K562 (cell line): ENCODE measurements around the gene USP20. TPM values are rescaled to one million over a fixed set of nuclear protein-coding genes. Genes with fewer than 3 reads are reported as not detected.
A peak's percentile ranks its signal among the peaks of the same experiment; 100 is the strongest.

Experiments used
- BRCA1 ChIP-seq, 2 experiments: fragments of 450-650 bp in 1 of 2; sonication (generic) in 1 of 2; formaldehyde crosslinking in 1 of 2; IDR thresholded peaks; 2 replicates each; pipeline versions ENCODE4 v1.5.0 to v1.6.1; 2017 to 2020; ENCODE audit warnings: mild to moderate bottlenecking in 1 of 2, missing genetic modification reagents in 1 of 2
- ELF2 ChIP-seq: fragments of 250-450 bp; sonication (Bioruptor Pico); IDR thresholded peaks from 2 replicates; pipeline ENCODE4 v1.5.0; 2021; ENCODE audit warnings: mild to moderate bottlenecking
- EP300 ChIP-seq: IDR thresholded peaks from 2 replicates; pipeline ENCODE4 v1.6.1; 2012; ENCODE audit warnings: low read length, improper control_type of control experiment
- FOSL1 ChIP-seq: fragments of 200-800 bp; sonication (Bioruptor generic); conservative IDR thresholded peaks from 2 replicates; pipeline ENCODE4 v1.6.1; 2016; ENCODE audit warnings: missing genetic modification characterization, missing compliant biosample characterization
- GABPB1 ChIP-seq: sonication (generic); formaldehyde crosslinking; IDR thresholded peaks from 2 replicates; pipeline ENCODE4 v1.8.0; 2022; ENCODE audit warnings: mild to moderate bottlenecking, missing genetic modification reagents
- GABPB2 ChIP-seq: fragments of 250-450 bp; sonication (Bioruptor Pico); conservative IDR thresholded peaks from 2 replicates; pipeline ENCODE4 v1.5.1; 2021; ENCODE audit warnings: mild to moderate bottlenecking
- MECOM ChIP-seq: fragments of 250-450 bp; sonication (Bioruptor Pico); IDR thresholded peaks from 2 replicates; pipeline ENCODE4 v1.8.0; 2022; ENCODE audit warnings: inconsistent platforms
- MTA2 ChIP-seq: fragments of 450-650 bp; IDR thresholded peaks from 2 replicates; pipeline ENCODE4 v1.6.1; 2016; ENCODE audit warnings: low read depth
- PCBP2 ChIP-seq: fragments of 200-400 bp; formaldehyde crosslinking; IDR thresholded peaks from 2 replicates; pipeline ENCODE4 v1.6.1; 2018; ENCODE audit warnings: low read length, low read depth, mild to moderate bottlenecking, moderate library complexity; ENCODE audit not compliant: poor library complexity, severe bottlenecking
- PHF21A ChIP-seq: fragments of 450-650 bp; IDR thresholded peaks from 2 replicates; pipeline ENCODE4 v1.6.1; 2017; ENCODE audit warnings: low read depth, borderline replicate concordance
- SNIP1 ChIP-seq: fragments of 450-650 bp; IDR thresholded peaks from 2 replicates; pipeline ENCODE4 v1.7.1; 2017; ENCODE audit warnings: low read depth, mild to moderate bottlenecking
- TOE1 ChIP-seq, 2 experiments: fragments of 450-650 bp in 1 of 2; sonication (generic) in 1 of 2; formaldehyde crosslinking in 1 of 2; IDR thresholded peaks; 2 replicates each; pipeline versions ENCODE4 v1.7.1 to v1.8.0; 2016 to 2022; ENCODE audit warnings: borderline replicate concordance in 2 of 2, mild to moderate bottlenecking in 2 of 2, antibody characterized with exemption in 1 of 2, inconsistent platforms in 1 of 2, low read depth in 1 of 2, missing genetic modification reagents in 1 of 2, moderate library complexity in 1 of 2
- TRIM24 ChIP-seq, 2 experiments: fragments of 450-650 bp; IDR thresholded peaks; 2 replicates each; pipeline ENCODE4 v1.6.1; 2016
- ZKSCAN1 ChIP-seq: fragments of 150-350 bp; IDR thresholded peaks from 2 replicates; pipeline ENCODE4 v1.6.1; 2016; ENCODE audit warnings: low read depth, low read length
- ZNF133 ChIP-seq: fragments of 250-450 bp; sonication (Bioruptor Pico); IDR thresholded peaks from 2 replicates; pipeline ENCODE4 v1.4.0; 2020; ENCODE audit warnings: mild to moderate bottlenecking
- ZNF134 ChIP-seq: fragments of 250-450 bp; sonication (Bioruptor Pico); conservative IDR thresholded peaks from 2 replicates; pipeline ENCODE4 v1.4.0; 2020
- ZNF174 ChIP-seq: fragments of 250-450 bp; sonication (Bioruptor Pico); IDR thresholded peaks from 2 replicates; pipeline ENCODE4 v1.4.0; 2020; ENCODE audit warnings: mild to moderate bottlenecking
- ZNF583 ChIP-seq: fragments of 250-450 bp; sonication (Bioruptor Pico); IDR thresholded peaks from 2 replicates; pipeline ENCODE4 v1.4.0; 2020
- polyA plus RNA-seq, 8 experiments: library from polyadenylated mRNA; depleted of rRNA in 4 of 8; stranded (reverse) in 5 of 8; unstranded in 3 of 8; fragments of >200 nt; fragmentation: Nextera tagmentation in 2 of 8; fragmentation: Illumina TruSeq in 1 of 8; extraction: Ambion mirVana in 2 of 8; extraction: Trizol in 1 of 8; gene quantifications; 2 replicates each; pipeline versions ENCODE4 v1.2.1 to v1.2.3, GENCODE V29; 2011 to 2014; ENCODE audit warnings: inconsistent platforms in 1 of 8, missing spikeins in 1 of 8
- total RNA-seq, 7 experiments: library from RNA; depleted of rRNA in 6 of 7; stranded (reverse); fragments of >200 nt in 6 of 7; fragmentation: Illumina TruSeq in 2 of 7; extraction: Trizol in 2 of 7; gene quantifications; 2 replicates each; pipeline versions ENCODE4 v1.2.1 to v1.2.3, GENCODE V29; 2011 to 2021; ENCODE audit warnings: low replicate concordance in 1 of 7
- TF ChIP-seq, protein P1 (sequence below): sonication (generic); IDR thresholded peaks from 2 replicates; pipeline ENCODE4 v1.6.1; 2016
- TF ChIP-seq, protein P2 (sequence below): fragments of 250-450 bp; sonication (Bioruptor Pico); IDR thresholded peaks from 2 replicates; pipeline ENCODE4 v1.5.0; 2021; ENCODE audit warnings: mild to moderate bottlenecking, moderate library complexity
- TF ChIP-seq, protein P3 (sequence below): sonication (generic); formaldehyde crosslinking; IDR thresholded peaks from 2 replicates; pipeline ENCODE4 v1.8.1; 2022; ENCODE audit warnings: missing genetic modification reagents
- TF ChIP-seq, protein P4 (sequence below): sonication (generic); formaldehyde crosslinking; IDR thresholded peaks from 2 replicates; pipeline ENCODE4 v1.4.0; 2020; ENCODE audit warnings: mild to moderate bottlenecking, missing genetic modification reagents

USP20 gene
- total and polyA plus RNA-seq, 9 of the 15 experiments (the other 6 are each of a cell fraction or from before 2014, with no cell fraction given) = 1.9 to 136 (median 49.1) TPM

DNA sequence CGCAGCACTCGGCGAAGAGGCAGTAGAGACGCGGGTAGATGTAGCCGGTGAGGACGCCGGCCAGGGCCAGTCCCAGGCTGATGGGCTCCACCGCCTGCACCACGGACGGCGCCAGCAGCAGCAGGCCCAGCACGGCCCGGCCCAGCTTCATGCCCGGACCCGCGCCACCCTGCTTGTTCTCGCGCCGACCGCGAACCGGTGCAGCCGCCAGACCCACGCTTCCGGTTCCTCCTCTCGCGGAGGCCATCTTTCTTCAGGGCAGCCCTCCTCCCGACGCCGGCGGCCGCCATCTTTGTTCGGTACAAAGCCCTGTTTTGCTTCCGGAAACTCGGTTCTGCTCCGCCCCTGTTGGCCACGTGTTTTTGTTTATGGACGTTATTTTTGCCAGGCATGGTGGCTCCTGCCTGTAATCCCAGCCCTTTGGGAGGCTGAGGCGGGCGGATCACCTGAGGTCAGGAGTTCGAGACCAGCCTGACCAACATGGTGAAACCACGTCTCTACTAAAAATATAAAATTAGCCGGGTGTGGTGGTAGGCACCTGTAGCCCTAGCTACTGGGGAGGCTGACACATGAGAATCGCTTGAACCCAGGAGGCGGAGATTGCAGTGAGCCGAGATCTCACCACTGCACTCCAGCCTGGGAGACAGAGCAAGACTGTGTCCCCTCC, 11.2 kb upstream of the USP20 start, which contains the start of gene TOR1A (continued):
- no peak for TF ChIP-seq ZNF133 (CRISPR knock-in tag)
- TF ChIP-seq TRIM24 (IDR thresholded peaks at IDR 0.05) = peak in 1 of 2 experiments; percentile 44; a peak in 2 of 4 replicates
- peak; percentile 98 for TF ChIP-seq GABPB1 (CRISPR knock-in tag)
- TF ChIP-seq MTA2 = no peak
- peak; percentile 98 for TF ChIP-seq ELF2 (CRISPR knock-in tag)
- TF ChIP-seq SNIP1 = no peak
- TF ChIP-seq ZNF583 = peak; percentile 93; the same call in 1 of the 2 replicates
- TF ChIP-seq ZNF174 (CRISPR knock-in tag) = no peak
- no peak; the same call in 1 of the 2 replicates for TF ChIP-seq FOSL1 (tag)
- no peak for TF ChIP-seq PCBP2
- no peak; the same call in 1 of the 2 replicates for TF ChIP-seq ZNF134 (CRISPR knock-in tag)
- no peak for TF ChIP-seq MECOM (CRISPR knock-in tag)
- TF ChIP-seq PHF21A = no peak
- TF ChIP-seq, protein P1, sequence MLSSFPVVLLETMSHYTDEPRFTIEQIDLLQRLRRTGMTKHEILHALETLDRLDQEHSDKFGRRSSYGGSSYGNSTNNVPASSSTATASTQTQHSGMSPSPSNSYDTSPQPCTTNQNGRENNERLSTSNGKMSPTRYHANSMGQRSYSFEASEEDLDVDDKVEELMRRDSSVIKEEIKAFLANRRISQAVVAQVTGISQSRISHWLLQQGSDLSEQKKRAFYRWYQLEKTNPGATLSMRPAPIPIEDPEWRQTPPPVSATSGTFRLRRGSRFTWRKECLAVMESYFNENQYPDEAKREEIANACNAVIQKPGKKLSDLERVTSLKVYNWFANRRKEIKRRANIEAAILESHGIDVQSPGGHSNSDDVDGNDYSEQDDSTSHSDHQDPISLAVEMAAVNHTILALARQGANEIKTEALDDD = no peak
- 0 out of 2 replicates have a peak, but pooled peaks have one; percentile 49 for TF ChIP-seq ZKSCAN1
- peak; percentile 85 for TF ChIP-seq TOE1 (IDR thresholded peaks at IDR 0.05; ENCODE audit: borderline replicate concordance)
- peak; percentile 83 for TF ChIP-seq TOE1 (CRISPR knock-in tag; IDR thresholded peaks at IDR 0.05; ENCODE audit: borderline replicate concordance, low read depth)
- TF ChIP-seq, protein P2, sequence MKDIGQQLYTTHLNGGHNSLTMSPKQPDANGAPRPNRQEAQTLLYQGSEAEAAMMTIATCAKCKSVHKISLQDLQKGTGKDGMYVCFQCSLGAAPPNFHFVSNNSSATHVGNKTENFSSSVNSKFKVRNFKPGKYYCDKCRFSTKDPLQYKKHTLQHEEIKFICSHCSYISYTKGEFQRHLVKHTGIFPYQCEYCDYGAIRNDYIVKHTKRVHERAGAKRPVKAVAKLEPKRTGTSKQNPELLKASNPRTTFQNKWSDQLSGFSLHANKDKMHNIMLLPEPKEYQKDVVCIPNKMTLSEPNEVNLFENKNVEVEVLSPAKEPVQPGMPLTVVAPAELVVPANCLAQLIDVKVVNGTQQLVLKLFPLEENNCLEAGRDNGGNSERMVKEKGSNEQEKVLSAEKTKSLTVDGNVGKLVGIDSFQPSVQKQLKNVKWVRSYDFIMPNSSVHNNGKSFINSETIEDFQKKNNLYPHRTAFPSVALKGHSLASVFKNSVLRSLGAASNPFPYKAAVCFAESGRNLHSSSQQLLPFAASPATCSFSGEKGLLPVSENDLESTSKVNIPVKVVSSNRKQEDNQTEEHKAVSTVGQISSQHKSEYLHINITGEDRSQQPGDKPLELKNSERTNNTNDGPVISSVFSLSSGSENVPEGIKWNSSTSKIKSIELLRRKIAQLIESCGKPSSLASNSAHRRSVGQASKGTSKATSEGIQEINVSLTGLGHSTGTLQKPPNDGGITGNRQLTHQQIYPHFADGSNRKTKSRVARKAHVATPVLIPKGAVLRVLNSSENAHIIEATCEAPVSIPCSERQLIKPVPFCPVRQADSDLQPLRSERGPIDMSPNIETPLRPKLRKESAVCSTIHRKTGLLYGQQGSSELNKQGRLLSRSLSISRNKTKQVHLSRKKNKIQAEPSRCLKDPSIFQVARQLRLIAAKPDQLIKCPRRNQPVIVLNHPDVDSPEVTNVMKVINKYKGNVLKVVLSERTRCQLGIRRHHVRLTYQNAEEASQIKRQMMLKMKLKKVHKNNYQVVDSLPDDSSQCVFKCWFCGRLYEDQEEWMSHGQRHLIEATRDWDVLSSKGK (CRISPR knock-in tag) = no peak
- TF ChIP-seq, protein P3, sequence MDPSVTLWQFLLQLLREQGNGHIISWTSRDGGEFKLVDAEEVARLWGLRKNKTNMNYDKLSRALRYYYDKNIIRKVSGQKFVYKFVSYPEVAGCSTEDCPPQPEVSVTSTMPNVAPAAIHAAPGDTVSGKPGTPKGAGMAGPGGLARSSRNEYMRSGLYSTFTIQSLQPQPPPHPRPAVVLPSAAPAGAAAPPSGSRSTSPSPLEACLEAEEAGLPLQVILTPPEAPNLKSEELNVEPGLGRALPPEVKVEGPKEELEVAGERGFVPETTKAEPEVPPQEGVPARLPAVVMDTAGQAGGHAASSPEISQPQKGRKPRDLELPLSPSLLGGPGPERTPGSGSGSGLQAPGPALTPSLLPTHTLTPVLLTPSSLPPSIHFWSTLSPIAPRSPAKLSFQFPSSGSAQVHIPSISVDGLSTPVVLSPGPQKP = no peak
- TF ChIP-seq EP300 = peak; percentile 44
- TF ChIP-seq GABPB2 (CRISPR knock-in tag) = no peak
- TF ChIP-seq, protein P4, sequence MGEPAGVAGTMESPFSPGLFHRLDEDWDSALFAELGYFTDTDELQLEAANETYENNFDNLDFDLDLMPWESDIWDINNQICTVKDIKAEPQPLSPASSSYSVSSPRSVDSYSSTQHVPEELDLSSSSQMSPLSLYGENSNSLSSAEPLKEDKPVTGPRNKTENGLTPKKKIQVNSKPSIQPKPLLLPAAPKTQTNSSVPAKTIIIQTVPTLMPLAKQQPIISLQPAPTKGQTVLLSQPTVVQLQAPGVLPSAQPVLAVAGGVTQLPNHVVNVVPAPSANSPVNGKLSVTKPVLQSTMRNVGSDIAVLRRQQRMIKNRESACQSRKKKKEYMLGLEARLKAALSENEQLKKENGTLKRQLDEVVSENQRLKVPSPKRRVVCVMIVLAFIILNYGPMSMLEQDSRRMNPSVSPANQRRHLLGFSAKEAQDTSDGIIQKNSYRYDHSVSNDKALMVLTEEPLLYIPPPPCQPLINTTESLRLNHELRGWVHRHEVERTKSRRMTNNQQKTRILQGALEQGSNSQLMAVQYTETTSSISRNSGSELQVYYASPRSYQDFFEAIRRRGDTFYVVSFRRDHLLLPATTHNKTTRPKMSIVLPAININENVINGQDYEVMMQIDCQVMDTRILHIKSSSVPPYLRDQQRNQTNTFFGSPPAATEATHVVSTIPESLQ (CRISPR knock-in tag) = peak; percentile 95
- TF ChIP-seq BRCA1 (IDR thresholded peaks at IDR 0.05) = no peak
- no peak for TF ChIP-seq BRCA1 (CRISPR knock-in tag; IDR thresholded peaks at IDR 0.05)
